Prostate gland (tissue), 2 donors: ENCODE data around the gene OR51B6.

Experiments used
- CTCF ChIP-seq, 4 experiments: fragments of 200-600 bp in 2 of 4; fragments of 450-650 bp in 2 of 4; sonication (generic) in 2 of 4; IDR thresholded peaks; 1 replicate in 3 of 4; 2 replicates in 1 of 4; pipeline ENCODE4 v1.5.1; 2016 to 2019; ENCODE audit warnings: antibody characterized with exemption in 4 of 4, mild to moderate bottlenecking in 2 of 4, moderate library complexity in 2 of 4
- POLR2AphosphoS5 ChIP-seq: sonication (generic); formaldehyde crosslinking; IDR thresholded peaks from one replicate; pipeline ENCODE4 v1.6.1; 2017; ENCODE audit warnings: antibody characterized with exemption

DNA sequence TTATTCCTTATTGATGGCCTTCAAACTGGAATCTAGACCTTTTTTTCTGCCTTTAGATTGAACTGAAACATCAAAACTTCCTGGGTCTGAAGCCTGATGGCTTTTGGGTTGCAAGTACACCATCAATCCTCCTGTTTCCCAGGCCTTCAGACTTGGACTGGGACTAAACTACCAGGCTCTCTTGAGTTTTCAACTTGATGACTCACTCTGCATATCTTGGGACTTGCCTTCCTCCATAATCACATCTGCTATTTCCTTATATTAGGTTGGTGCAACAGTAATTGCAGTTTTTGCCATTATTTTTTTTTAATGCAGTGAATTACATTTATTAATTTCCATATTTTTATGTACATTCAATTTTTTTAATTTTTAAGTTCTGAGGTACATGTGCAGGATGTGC is 15.0 kb upstream of the OR51B6 start:
- TF ChIP-seq CTCF (IDR thresholded peaks at IDR 0.05) (no peak), POLR2AphosphoS5 (no peak)
